Inflammatory macrophage treated with lipopolysaccharide for 1 hour (primary cell): Measurements from ENCODE around the gene UNC13B.
A peak's percentile ranks its signal among the peaks of the same experiment; 100 is the strongest.
"Not testable (repeated sequence)": the region's sequence is repeated elsewhere in the genome, so short reads cannot be mapped to it uniquely, and the experiment has no call there.

Source experiments
- DNase-seq, 2 donors: peaks; one replicate each; pipeline ENCODE4 v3.0.0-alpha.2; 2020 to 2022

Gene UNC13B

GRCh38 chr9:35161713-35162604 lies at the start of gene UNC13B:
UNC13B (plus strand) TSS chr9:35162009; CDS start chr9:35162284, 275 bp downstream.
- peak; percentile 89 to 95 for DNase-seq

GRCh38 chr9:35112257-35113020 lies 49.4 kb upstream of the UNC13B start:
- peak; percentile 74 to 85 for DNase-seq

GRCh38 chr9:35114113-35114839 lies 47.5 kb upstream of the UNC13B start:
- peak; percentile 92 to 95 for DNase-seq

GRCh38 chr9:35114840-35115628 lies 46.8 kb upstream of the UNC13B start:
- DNase-seq = peak; percentile 70 to 74

- peak; percentile 90 to 97 for DNase-seq
These were observed 45.9 kb upstream of the UNC13B start, which contains the start of gene ATOSB for GRCh38 chr9:35115680-35116538. ATOSB (minus strand) TSS chr9:35115862; CDS start chr9:35108274, 7,588 bp downstream.

GRCh38 chr9:35116539-35116897 lies 45.3 kb upstream of the UNC13B start:
- DNase-seq = no peak

- peak; percentile 85 to 96 for DNase-seq
These were observed 44.8 kb upstream of the UNC13B start for GRCh38 chr9:35116898-35117551.

- no peak for DNase-seq
These were observed 26.9 kb upstream of the UNC13B start for GRCh38 chr9:35134920-35135319.

GRCh38 chr9:35135988-35136387 lies 25.8 kb upstream of the UNC13B start:
- no peak for DNase-seq

GRCh38 chr9:35136866-35137265 lies 24.9 kb upstream of the UNC13B start:
- no peak for DNase-seq

GRCh38 chr9:35140093-35140492 lies 21.7 kb upstream of the UNC13B start:
- DNase-seq = no peak

- DNase-seq = no peak
These were observed 19.8 kb upstream of the UNC13B start for GRCh38 chr9:35142037-35142436.

GRCh38 chr9:35147941-35148563 lies 13.8 kb upstream of the UNC13B start:
- DNase-seq = not testable (repeated sequence)

- DNase-seq = no peak
These were observed 8.9 kb upstream of the UNC13B start for GRCh38 chr9:35152926-35153325.

GRCh38 chr9:35156781-35157180 lies 5.0 kb upstream of the UNC13B start:
- DNase-seq = no peak

- not testable (repeated sequence) for DNase-seq
These were observed 4.0 kb upstream of the UNC13B start for GRCh38 chr9:35157836-35158235.

GRCh38 chr9:35158501-35159280 lies 3.1 kb upstream of the UNC13B start:
- DNase-seq = no peak

GRCh38 chr9:35162605-35163315 lies 951 bp downstream of the UNC13B start:
- no peak for DNase-seq

GRCh38 chr9:35163413-35163812 lies 1.6 kb downstream of the UNC13B start:
- DNase-seq = no peak
